ENCODE measurements around the gene ARHGAP10.

- TF ChIP-seq EZH2 (IDR thresholded peaks at IDR 0.05; ENCODE audit: borderline replicate concordance, low read length) (no peak), CTCF (conservative IDR thresholded peaks at IDR 0.05 in 1 of 2, IDR thresholded peaks at IDR 0.05 in 1 of 2; ENCODE audit: extremely low read depth in 1 of 2, insufficient read depth in 1 of 2, low read depth in 1 of 2, low read length in 2 of 2) (no peak)
These were observed 369.9 kb downstream of the ARHGAP10 start for GRCh38 chr4:148101790-148102189.
